Stimulated activated CD4-positive, alpha-beta T cell treated with anti-CD3 and anti-CD28 coated beads, Interleukin-15, amount 100 ng/mL, for 48 hours (primary cell): ENCODE results near the gene SNRNP200.
A peak's percentile ranks its signal among the peaks of the same experiment; 100 is the strongest.
"Not testable (repeated sequence)": the region's sequence is repeated elsewhere in the genome, so short reads cannot be mapped to it uniquely, and the experiment has no call there.

ENCODE experiments used
- DNase-seq, 2 donors: peaks; one replicate each; pipeline ENCODE4 v3.0.0-alpha.2; 2020; ENCODE audit warnings: low read depth in 2 of 2

SNRNP200 gene

GRCh38 chr2:96274355-96275056, 30.8 kb downstream of the SNRNP200 start:
- no peak for DNase-seq

GRCh38 chr2:96273763-96274162, 31.6 kb downstream of the SNRNP200 start:
- no peak for DNase-seq

- no peak for DNase-seq
Observed at GRCh38 chr2:96271995-96272394, 33.4 kb downstream of the SNRNP200 start.

GRCh38 chr2:96267159-96267971, 38.0 kb downstream of the SNRNP200 start:
- DNase-seq = peak; percentile 36 to 45

GRCh38 chr2:96265840-96266679, 39.3 kb downstream of the SNRNP200 start, which contains the start of the genes CIAO1 and TMEM127:
CIAO1 (plus strand) TSS chr2:96266225; CDS start chr2:96266351, 126 bp downstream.
TMEM127 (minus strand) TSS chr2:96265997; CDS start chr2:96265381, 616 bp downstream.
- peak; percentile 98 to 99 for DNase-seq

- peak in 1 of 2 donors; percentile 10 for DNase-seq
Observed at GRCh38 chr2:96265349-96265839, 40.0 kb downstream of the SNRNP200 start.

- DNase-seq = peak in 1 of 2 donors; percentile 5
Observed at GRCh38 chr2:96264656-96265348, 40.5 kb downstream of the SNRNP200 start.

GRCh38 chr2:96264086-96264485, 41.3 kb downstream of the SNRNP200 start:
- no peak for DNase-seq

- DNase-seq = no peak
Observed at GRCh38 chr2:96262306-96262705, 43.0 kb downstream of the SNRNP200 start.

- no peak for DNase-seq
Observed at GRCh38 chr2:96261328-96262003, 43.9 kb downstream of the SNRNP200 start.

- DNase-seq = peak in 1 of 2 donors; percentile 4
Observed at GRCh38 chr2:96260387-96261260, 44.7 kb downstream of the SNRNP200 start.

GRCh38 chr2:96259497-96259921, 45.8 kb downstream of the SNRNP200 start:
- DNase-seq = no peak

GRCh38 chr2:96258166-96259022, 47.0 kb downstream of the SNRNP200 start:
- DNase-seq = no peak

- not testable (repeated sequence) for DNase-seq
Observed at GRCh38 chr2:96257744-96258143, 47.6 kb downstream of the SNRNP200 start.

GRCh38 chr2:96256611-96257113, 48.7 kb downstream of the SNRNP200 start:
- no peak for DNase-seq

- DNase-seq = no peak
Observed at GRCh38 chr2:96254571-96254970, 50.8 kb downstream of the SNRNP200 start.

GRCh38 chr2:96253006-96253405, 52.3 kb downstream of the SNRNP200 start:
- DNase-seq = no peak

GRCh38 chr2:96252526-96252925, 52.8 kb downstream of the SNRNP200 start:
- no peak for DNase-seq
